Stimulated activated CD4-positive, alpha-beta T cell treated with anti-CD3 and anti-CD28 coated beads, Interleukin-12 subunit alpha, Interleukin-12 subunit beta, amount 100 ng/mL, for 4 hours (primary cell): ENCODE results near the gene STN1.

Experiments used
- DNase-seq: peaks from one replicate; pipeline ENCODE4 v3.0.0-alpha.2; 2020

STN1 gene

GRCh38 chr10:103918053-103918846 lies at the start of gene STN1:
Gene STN1 (minus strand): TSS chr10:103918184. CDS start chr10:103917594, 590 bp downstream.
- DNase-seq, result peak; percentile 95

GRCh38 chr10:103967448-103968071 lies 49.6 kb upstream of the STN1 start:
- no peak for DNase-seq

GRCh38 chr10:103966671-103967447 lies 48.9 kb upstream of the STN1 start, which contains the start of gene SLK:
Gene SLK (plus strand): TSS chr10:103967140. CDS start chr10:103967746, 606 bp downstream.
- DNase-seq, result peak; percentile 80

GRCh38 chr10:103960103-103960502 lies 42.1 kb upstream of the STN1 start:
- DNase-seq, result no peak

- no peak for DNase-seq
Measured at GRCh38 chr10:103958996-103959395, 41.0 kb upstream of the STN1 start.

- DNase-seq, result no peak
Measured at GRCh38 chr10:103954543-103954942, 36.6 kb upstream of the STN1 start.

GRCh38 chr10:103951942-103952341 lies 34.0 kb upstream of the STN1 start:
- DNase-seq, result no peak

- DNase-seq, result no peak
Measured at GRCh38 chr10:103951183-103951582, 33.2 kb upstream of the STN1 start.

- DNase-seq, result no peak
Measured at GRCh38 chr10:103949728-103950127, 31.7 kb upstream of the STN1 start.

GRCh38 chr10:103947799-103948516 lies 30.0 kb upstream of the STN1 start:
- no peak for DNase-seq

- no peak for DNase-seq
Measured at GRCh38 chr10:103942866-103943265, 24.9 kb upstream of the STN1 start.

- no peak for DNase-seq
Measured at GRCh38 chr10:103941801-103942200, 23.8 kb upstream of the STN1 start.

- no peak for DNase-seq
Measured at GRCh38 chr10:103939522-103939921, 21.5 kb upstream of the STN1 start.

GRCh38 chr10:103936022-103936421 lies 18.0 kb upstream of the STN1 start:
- DNase-seq, result no peak

- DNase-seq, result no peak
Measured at GRCh38 chr10:103934308-103934707, 16.3 kb upstream of the STN1 start.

- no peak for DNase-seq
Measured at GRCh38 chr10:103933557-103934121, 15.7 kb upstream of the STN1 start.

- DNase-seq, result no peak
Measured at GRCh38 chr10:103932971-103933370, 15.0 kb upstream of the STN1 start.

GRCh38 chr10:103932271-103932670 lies 14.3 kb upstream of the STN1 start:
- no peak for DNase-seq

- no peak for DNase-seq
Measured at GRCh38 chr10:103931603-103932002, 13.6 kb upstream of the STN1 start.

- no peak for DNase-seq
Measured at GRCh38 chr10:103930881-103931280, 12.9 kb upstream of the STN1 start.

- DNase-seq, result no peak
Measured at GRCh38 chr10:103930449-103930848, 12.5 kb upstream of the STN1 start.

- no peak for DNase-seq
Measured at GRCh38 chr10:103929381-103929921, 11.5 kb upstream of the STN1 start.
